Body of pancreas (tissue), 4 donors: Measurements from ENCODE around the gene CDC25C. TPM values are rescaled to one million over a fixed set of nuclear protein-coding genes. Genes with fewer than 3 reads are reported as not detected.
"Not testable (repeated sequence)": the region's sequence is repeated elsewhere in the genome, so short reads cannot be mapped to it uniquely, and the experiment has no call there.

ENCODE experiments used
- ATAC-seq: fragments of 150-250 bp; one replicate; pipeline ENCODE4 v1.9.1; 2016
- DNase-seq, 4 donors: peaks; one replicate each; pipeline ENCODE4 v3.0.0-alpha.2; 2019
- H3K27ac ChIP-seq, 4 donors: fragments of 200-600 bp; sonication (generic); 1 replicate in 3 of 4; 2 replicates in 1 of 4; pipeline versions ENCODE4 v1.5.1 to v1.6.1; 2016 to 2019; ENCODE audit warnings: mild to moderate bottlenecking in 1 of 4, mixed read lengths in 1 of 4, moderate library complexity in 1 of 4
- H3K27me3 ChIP-seq, 2 donors: fragments of 200-600 bp; sonication (generic); one replicate each; pipeline ENCODE4 v1.6.0; 2016; ENCODE audit warnings: mild to moderate bottlenecking in 1 of 2
- H3K36me3 ChIP-seq, 2 donors: fragments of 200-600 bp; sonication (generic); replicated peaks in 1 of 2; 2 replicates each; pipeline ENCODE4 v1.5.1; 2016; ENCODE audit warnings: low read depth in 2 of 2; ENCODE audit not compliant: insufficient read depth in 1 of 2
- H3K4me1 ChIP-seq: fragments of 200-600 bp; sonication (generic); one replicate; pipeline ENCODE4 v1.6.0; 2016
- H3K4me3 ChIP-seq, 2 donors: fragments of 200-600 bp; sonication (generic); 1 replicate in 1 of 2; 2 replicates in 1 of 2; pipeline ENCODE4 v1.5.1; 2016 to 2019
- H3K9me3 ChIP-seq, 3 donors: fragments of 200-600 bp; sonication (generic); 1 replicate in 2 of 3; 2 replicates in 1 of 3; pipeline ENCODE4 v1.5.1; 2016
- CTCF ChIP-seq, 7 experiments: fragments of 450-650 bp in 4 of 7; fragments of 200-600 bp in 3 of 7; sonication (generic) in 3 of 7; IDR thresholded peaks; one replicate each; pipeline ENCODE4 v1.5.1; 2016 to 2019; ENCODE audit warnings: antibody characterized with exemption in 7 of 7
- POLR2A ChIP-seq, 3 donors: fragments of 450-650 bp; IDR thresholded peaks; one replicate each; pipeline ENCODE4 v1.6.1; 2016; ENCODE audit warnings: antibody characterized with exemption in 3 of 3, mild to moderate bottlenecking in 2 of 3
- WGBS, 2 donors: methylation state at CpG; one replicate each; pipeline ENCODE4 v1.1.5; 2017; 5-methylcytosine and 5-hydroxymethylcytosine counted together
- intact Hi-C: fragments of 100-400 bp; cut with DNase I; formaldehyde crosslinking; loops from one replicate; pipeline ENCODE4 v1.15.1; 2023
- total RNA-seq, 2 donors: library from RNA; depleted of rRNA; stranded (reverse); fragments of >200 nt; gene quantifications; one replicate each; pipeline ENCODE4 v1.1.0, GENCODE V29; 2016

Gene CDC25C
- total RNA-seq, 2 donors from 2014 or later, result not detected

- TF ChIP-seq POLR2A (IDR thresholded peaks at IDR 0.05), result no peak
- TF ChIP-seq CTCF (IDR thresholded peaks at IDR 0.05), result no peak
- DNase-seq, result no peak
- Histone ChIP-seq H3K27me3 (no peaks in the 10 kb centered on the region), H3K27ac (no peak overlapping the region), H3K4me3 (no peak overlapping the region), H3K4me1 (no peaks in the 10 kb centered on the region), H3K9me3 (no peaks in the 10 kb centered on the region), H3K36me3 (no peaks in the 10 kb centered on the region)
- intact Hi-C loops, result no loop called here
- ATAC-seq, result no peak
- WGBS, 2 donors, result 79 to 83% methylated on average over 3 of the region's 3 CpGs
Measured at GRCh38 chr5:138252944-138253343, 78.7 kb downstream of the CDC25C start.

GRCh38 chr5:138247800-138248199 is 83.8 kb downstream of the CDC25C start:
- H3K9me3 ChIP-seq, H3K4me3 ChIP-seq, ATAC-seq, H3K36me3 ChIP-seq, DNase-seq, H3K27me3 ChIP-seq, H3K27ac ChIP-seq, H3K4me1 ChIP-seq, intact Hi-C loops: not testable (repeated sequence)
- 52 to 76% methylated on average over 2 of the region's 2 CpGs for WGBS, 2 donors

DNA sequence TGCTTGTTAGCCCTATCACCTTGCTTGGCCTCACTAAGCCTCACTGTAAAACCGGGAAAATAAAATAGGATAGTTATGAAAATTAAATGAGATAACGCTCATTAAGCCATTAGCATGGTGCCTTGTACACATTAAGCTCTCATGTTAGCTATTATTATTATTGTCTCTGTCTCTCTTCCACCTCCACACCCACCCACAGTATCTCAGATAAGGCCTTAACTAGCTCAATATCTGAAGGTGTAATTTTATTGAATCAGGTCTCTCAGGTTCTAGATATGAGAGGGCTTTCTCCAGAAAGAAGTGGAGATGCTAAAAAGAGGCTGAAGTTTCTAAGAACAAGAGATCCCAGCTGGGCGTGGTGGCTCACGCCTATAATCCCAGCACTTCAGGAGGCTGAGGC is 84.8 kb downstream of the CDC25C start:
- DNase-seq (no peak), ATAC-seq (no peak)
- no peaks in the 10 kb centered on the region for H3K9me3 ChIP-seq
- intact Hi-C loops, result no loop called here
- TF ChIP-seq CTCF (IDR thresholded peaks at IDR 0.05) (no peak), POLR2A (IDR thresholded peaks at IDR 0.05) (no peak)
- no peaks in the 10 kb centered on the region for H3K27me3 ChIP-seq
- H3K4me3 ChIP-seq, result no peak overlapping the region
- no peaks in the 10 kb centered on the region for H3K36me3 ChIP-seq
- H3K27ac ChIP-seq, result no peak overlapping the region
- peaks cover 6% of the 10 kb centered on the region for H3K4me1 ChIP-seq
- 81 to 91% methylated on average over 4 of the region's 4 CpGs for WGBS, 2 donors

DNA sequence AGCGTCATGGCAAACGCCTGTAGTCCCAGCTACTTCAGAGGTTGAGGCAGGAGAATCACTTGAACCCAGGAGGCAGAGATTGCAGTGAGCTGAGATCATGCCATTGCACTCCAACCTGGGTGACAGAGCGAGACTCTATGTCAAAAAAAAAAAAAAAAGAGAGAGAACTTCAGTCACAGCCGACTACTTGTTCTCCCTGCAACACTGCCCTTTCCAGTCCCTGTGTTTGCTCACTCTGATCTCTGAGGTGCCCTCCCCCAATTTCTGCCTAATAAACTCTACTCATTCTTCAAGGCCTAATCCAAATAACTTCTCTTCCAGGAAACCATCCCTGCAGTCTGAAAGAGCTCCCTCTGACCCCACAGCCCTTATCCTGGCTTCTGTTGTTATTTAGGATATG is 85.3 kb downstream of the CDC25C start:
- no peak for DNase-seq
- H3K36me3 ChIP-seq, result no peaks in the 10 kb centered on the region
- ATAC-seq, result no peak
- H3K4me3 ChIP-seq, result no peak overlapping the region
- intact Hi-C loops, result no loop called here
- 64 to 92% methylated on average over 4 of the region's 4 CpGs for WGBS, 2 donors
- no peaks in the 10 kb centered on the region for H3K9me3 ChIP-seq
- H3K27ac ChIP-seq, result no peak overlapping the region
- peaks cover 11% of the 10 kb centered on the region for H3K4me1 ChIP-seq
- TF ChIP-seq POLR2A (IDR thresholded peaks at IDR 0.05) (no peak), CTCF (IDR thresholded peaks at IDR 0.05) (no peak)
- H3K27me3 ChIP-seq, result no peaks in the 10 kb centered on the region

DNA sequence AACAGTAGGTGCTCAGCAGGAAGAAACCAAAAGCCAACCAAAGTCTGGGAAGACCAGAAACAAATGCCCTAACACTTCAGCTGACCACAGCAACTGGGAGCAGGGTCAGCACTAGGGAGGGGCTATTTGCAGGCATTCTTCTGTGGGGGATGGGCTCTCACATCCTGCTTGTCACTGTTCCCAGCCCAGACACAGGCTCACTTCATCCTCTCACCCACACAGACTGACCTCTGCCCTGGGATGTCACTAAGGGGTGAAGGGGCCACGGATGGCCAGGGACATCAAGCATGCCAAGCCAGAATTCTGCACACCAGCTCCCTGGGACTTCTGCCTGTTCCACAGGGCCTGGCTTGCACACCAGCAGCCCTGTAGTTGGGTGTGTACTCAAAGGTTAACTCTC is 85.9 kb downstream of the CDC25C start:
- intact Hi-C loops, result no loop called here
- DNase-seq (no peak), ATAC-seq (no peak)
- no peak for TF ChIP-seq CTCF (IDR thresholded peaks at IDR 0.05)
- no peak for TF ChIP-seq POLR2A (IDR thresholded peaks at IDR 0.05)
- H3K4me1 ChIP-seq, result peaks cover 14% of the 10 kb centered on the region
- WGBS, 2 donors, result 23 to 50% methylated on average over 1 of the region's 1 CpG
- H3K27me3 ChIP-seq, result no peaks in the 10 kb centered on the region
- no peaks in the 10 kb centered on the region for H3K9me3 ChIP-seq
- no peaks in the 10 kb centered on the region for H3K36me3 ChIP-seq
- no peak overlapping the region for H3K27ac ChIP-seq
- H3K4me3 ChIP-seq, result no peak overlapping the region
